K562 (cell line): ENCODE measurements around the gene SH3TC1. TPM values are rescaled to one million over a fixed set of nuclear protein-coding genes. Genes with fewer than 3 reads are reported as not detected.

Experiments used
- CHD7 ChIP-seq: fragments of 200-600 bp; sonication (generic); IDR thresholded peaks from one replicate; pipeline ENCODE4 v1.6.1; 2012; ENCODE audit warnings: mild to moderate bottlenecking, low read depth, low read length, inconsistent platforms
- ID3 ChIP-seq, 2 experiments: fragments of 250-450 bp in 1 of 2; fragments of 450-650 bp in 1 of 2; sonication (Bioruptor Pico) in 1 of 2; IDR thresholded peaks; 2 replicates each; pipeline versions ENCODE4 v1.6.1 to v1.8.0; 2016 to 2021; ENCODE audit warnings: mild to moderate bottlenecking in 2 of 2, moderate library complexity in 2 of 2, missing compliant biosample characterization in 1 of 2, missing genetic modification characterization in 1 of 2
- KLF13 ChIP-seq: fragments of 450-650 bp; IDR thresholded peaks from 2 replicates; pipeline ENCODE4 v1.6.1; 2016; ENCODE audit warnings: missing genetic modification characterization, low read depth, mild to moderate bottlenecking, missing compliant biosample characterization, moderate library complexity, borderline replicate concordance
- PBX2 ChIP-seq, 2 experiments: IDR thresholded peaks in 1 of 2; conservative IDR thresholded peaks in 1 of 2; 2 replicates each; pipeline ENCODE4 v1.6.1; 2016; ENCODE audit warnings: low read depth in 2 of 2, mild to moderate bottlenecking in 1 of 2, missing compliant biosample characterization in 1 of 2, missing genetic modification characterization in 1 of 2, moderate library complexity in 1 of 2
- TCF3 ChIP-seq: sonication (generic); formaldehyde crosslinking; IDR thresholded peaks from 2 replicates; pipeline ENCODE4 v1.4.0; 2020; ENCODE audit warnings: mild to moderate bottlenecking, missing genetic modification reagents
- TEAD4 ChIP-seq, 2 experiments: sonication (generic) in 1 of 2; formaldehyde crosslinking in 1 of 2; IDR thresholded peaks; 2 replicates each; pipeline versions ENCODE4 v1.6.1 to v1.8.0; 2012 to 2022; ENCODE audit warnings: borderline replicate concordance in 1 of 2, inconsistent platforms in 1 of 2, low read length in 1 of 2, mild to moderate bottlenecking in 1 of 2, missing genetic modification reagents in 1 of 2
- ZNF395 ChIP-seq: fragments of 200-800 bp; sonication (Bioruptor generic); IDR thresholded peaks from 2 replicates; pipeline ENCODE4 v1.6.1; 2017; ENCODE audit warnings: missing genetic modification characterization, missing compliant biosample characterization
- polyA plus RNA-seq, 8 experiments: library from polyadenylated mRNA; depleted of rRNA in 4 of 8; stranded (reverse) in 5 of 8; unstranded in 3 of 8; fragments of >200 nt; fragmentation: Nextera tagmentation in 2 of 8; fragmentation: Illumina TruSeq in 1 of 8; extraction: Ambion mirVana in 2 of 8; extraction: Trizol in 1 of 8; gene quantifications; 2 replicates each; pipeline versions ENCODE4 v1.2.1 to v1.2.3, GENCODE V29; 2011 to 2014; ENCODE audit warnings: inconsistent platforms in 1 of 8, missing spikeins in 1 of 8
- total RNA-seq, 7 experiments: library from RNA; depleted of rRNA in 6 of 7; stranded (reverse); fragments of >200 nt in 6 of 7; fragmentation: Illumina TruSeq in 2 of 7; extraction: Trizol in 2 of 7; gene quantifications; 2 replicates each; pipeline versions ENCODE4 v1.2.1 to v1.2.3, GENCODE V29; 2011 to 2021; ENCODE audit warnings: low replicate concordance in 1 of 7

The SH3TC1 gene
- total and polyA plus RNA-seq, 9 of the 15 experiments (the other 6 are each of a cell fraction or from before 2014, with no cell fraction given): 0.04 to 2.1 (median 0.48) TPM; not detected in 1

- TF ChIP-seq CHD7 (no peak), ZNF395 (CRISPR knock-in tag) (no peak), ID3 (CRISPR knock-in tag; IDR thresholded peaks at IDR 0.05) (no peak), ID3 (tag; IDR thresholded peaks at IDR 0.05) (no peak), TEAD4 (IDR thresholded peaks at IDR 0.05; ENCODE audit: low read length) (no peak), TEAD4 (CRISPR knock-in tag; IDR thresholded peaks at IDR 0.05; ENCODE audit: borderline replicate concordance) (no peak), PBX2 (CRISPR knock-in tag; IDR thresholded peaks at IDR 0.05; ENCODE audit: low read depth) (no peak), PBX2 (tag; conservative IDR thresholded peaks at IDR 0.05; ENCODE audit: low read depth) (peak; percentile 68), TCF3 (CRISPR knock-in tag) (no peak), KLF13 (tag) (no peak)
Measured at GRCh38 chr4:8200302-8200975, 1.3 kb downstream of the SH3TC1 start (continued).
